ENCODE results near the gene KDM4B.

Gene KDM4B

DNA sequence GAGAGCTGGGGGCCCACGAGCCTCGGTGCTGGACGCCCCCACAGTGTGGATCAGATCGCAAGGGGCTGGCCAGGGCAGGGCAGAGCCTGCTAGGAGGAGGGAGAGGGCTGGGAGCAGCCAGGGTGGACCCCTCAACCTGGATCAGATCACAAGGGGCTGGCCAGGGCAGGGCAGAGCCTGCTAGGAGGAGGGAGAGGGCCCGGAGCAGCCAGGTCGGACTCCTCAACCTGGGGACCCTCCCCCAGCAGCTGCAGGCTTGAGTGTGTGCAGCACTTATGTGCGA is 126.6 kb downstream of the KDM4B start:
- peaks cover 11% of the 10 kb centered on the region for H3K9me3 ChIP-seq (ENCODE audit: severe bottlenecking)
- no peaks in the 10 kb centered on the region for H3K4me1 ChIP-seq (ENCODE audit: insufficient read depth, poor library complexity, severe bottlenecking)
- no peak overlapping the region for H3K27ac ChIP-seq (ENCODE audit: poor library complexity, severe bottlenecking)
- H3K4me3 ChIP-seq (ENCODE audit: severe bottlenecking): no peak overlapping the region
- H3K36me3 ChIP-seq (ENCODE audit: low read depth): 0 out of 2 replicates have a peak, but pooled peaks cover 10% of the 10 kb centered on the region
- TF ChIP-seq, protein P1, sequence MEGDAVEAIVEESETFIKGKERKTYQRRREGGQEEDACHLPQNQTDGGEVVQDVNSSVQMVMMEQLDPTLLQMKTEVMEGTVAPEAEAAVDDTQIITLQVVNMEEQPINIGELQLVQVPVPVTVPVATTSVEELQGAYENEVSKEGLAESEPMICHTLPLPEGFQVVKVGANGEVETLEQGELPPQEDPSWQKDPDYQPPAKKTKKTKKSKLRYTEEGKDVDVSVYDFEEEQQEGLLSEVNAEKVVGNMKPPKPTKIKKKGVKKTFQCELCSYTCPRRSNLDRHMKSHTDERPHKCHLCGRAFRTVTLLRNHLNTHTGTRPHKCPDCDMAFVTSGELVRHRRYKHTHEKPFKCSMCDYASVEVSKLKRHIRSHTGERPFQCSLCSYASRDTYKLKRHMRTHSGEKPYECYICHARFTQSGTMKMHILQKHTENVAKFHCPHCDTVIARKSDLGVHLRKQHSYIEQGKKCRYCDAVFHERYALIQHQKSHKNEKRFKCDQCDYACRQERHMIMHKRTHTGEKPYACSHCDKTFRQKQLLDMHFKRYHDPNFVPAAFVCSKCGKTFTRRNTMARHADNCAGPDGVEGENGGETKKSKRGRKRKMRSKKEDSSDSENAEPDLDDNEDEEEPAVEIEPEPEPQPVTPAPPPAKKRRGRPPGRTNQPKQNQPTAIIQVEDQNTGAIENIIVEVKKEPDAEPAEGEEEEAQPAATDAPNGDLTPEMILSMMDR (IDR thresholded peaks at IDR 0.05; ENCODE audit: poor library complexity, severe bottlenecking): no peak
- DNase-seq (ENCODE audit: low spot score) (no peak), ATAC-seq (ENCODE audit: low read depth) (no peak)
- H3K27me3 ChIP-seq (ENCODE audit: insufficient read depth, poor library complexity, severe bottlenecking): no peaks in the 10 kb centered on the region

DNA sequence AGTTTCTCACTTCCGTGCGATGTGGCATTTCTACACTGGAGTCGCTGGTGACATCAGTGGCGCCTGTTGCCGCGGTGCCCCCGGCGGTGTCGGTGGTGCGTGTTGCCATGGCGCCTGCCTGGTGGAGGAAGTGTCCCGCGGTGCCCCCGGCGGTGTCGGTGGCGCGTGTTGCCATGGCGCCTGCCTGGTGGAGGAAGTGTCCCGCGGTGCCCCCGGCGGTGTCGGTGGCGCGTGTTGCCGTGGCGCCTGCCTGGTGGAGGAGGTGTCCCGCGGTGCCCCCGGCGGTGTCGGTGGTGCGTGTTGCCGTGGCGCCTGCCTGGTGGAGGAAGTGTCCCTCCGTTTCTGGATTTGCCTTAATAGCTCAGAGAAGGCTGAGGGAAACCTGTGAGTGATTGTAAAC is 127.6 kb downstream of the KDM4B start:
- no peaks in the 10 kb centered on the region for H3K4me1 ChIP-seq (ENCODE audit: insufficient read depth, poor library complexity, severe bottlenecking)
- H3K27ac ChIP-seq (ENCODE audit: poor library complexity, severe bottlenecking): no peak overlapping the region
- no peak for ATAC-seq (ENCODE audit: low read depth)
- no peaks in the 10 kb centered on the region for H3K27me3 ChIP-seq (ENCODE audit: insufficient read depth, poor library complexity, severe bottlenecking)
- peaks cover 11% of the 10 kb centered on the region for H3K9me3 ChIP-seq (ENCODE audit: severe bottlenecking)
- no peak overlapping the region for H3K4me3 ChIP-seq (ENCODE audit: severe bottlenecking)
- H3K36me3 ChIP-seq (ENCODE audit: low read depth): 0 out of 2 replicates have a peak, but pooled peaks cover 10% of the 10 kb centered on the region
- no peak for DNase-seq (ENCODE audit: low spot score)
- TF ChIP-seq, protein P1 (IDR thresholded peaks at IDR 0.05; ENCODE audit: poor library complexity, severe bottlenecking): no peak

DNA sequence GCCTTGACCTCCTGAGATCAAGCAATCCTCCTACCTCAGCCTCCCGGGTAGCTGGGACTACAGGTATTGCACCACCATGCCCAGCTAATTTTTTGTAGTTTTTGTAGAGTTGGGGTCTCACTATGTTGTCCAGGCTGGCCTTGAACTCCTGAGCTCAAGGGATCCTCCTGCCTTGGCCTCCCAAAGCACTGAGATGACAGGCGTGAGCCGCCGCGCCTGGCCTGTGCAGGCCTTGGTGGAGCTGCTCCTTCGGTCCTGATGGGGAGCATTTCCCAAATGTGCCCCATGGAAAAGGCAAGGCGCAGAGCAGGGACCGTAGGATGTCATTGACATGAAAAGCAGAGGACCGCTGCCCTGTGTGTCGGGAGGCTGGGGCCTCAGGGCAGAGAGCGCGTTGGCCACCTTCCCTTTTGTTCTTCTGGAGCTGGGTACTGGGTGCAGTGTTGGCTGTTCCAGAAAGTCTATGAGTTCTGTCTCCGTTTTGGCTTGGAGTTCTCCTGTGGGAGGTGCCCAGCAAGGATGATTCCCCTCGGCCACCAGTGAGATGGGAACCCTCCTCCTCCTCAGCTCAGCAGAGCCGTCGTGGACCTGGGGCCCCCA is 128.5 kb downstream of the KDM4B start:
- Histone ChIP-seq H3K27me3 (ENCODE audit: insufficient read depth, poor library complexity, severe bottlenecking) (no peaks in the 10 kb centered on the region), H3K4me1 (ENCODE audit: insufficient read depth, poor library complexity, severe bottlenecking) (no peaks in the 10 kb centered on the region), H3K4me3 (ENCODE audit: severe bottlenecking) (no peak overlapping the region), H3K27ac (ENCODE audit: poor library complexity, severe bottlenecking) (no peak overlapping the region), H3K9me3 (ENCODE audit: severe bottlenecking) (peaks cover 11% of the 10 kb centered on the region), H3K36me3 (ENCODE audit: low read depth) (0 out of 2 replicates have a peak, but pooled peaks cover 10% of the 10 kb centered on the region)
- DNase-seq (ENCODE audit: low spot score): no peak
- ATAC-seq (ENCODE audit: low read depth): no peak
- TF ChIP-seq, protein P1 (IDR thresholded peaks at IDR 0.05; ENCODE audit: poor library complexity, severe bottlenecking): no peak

DNA sequence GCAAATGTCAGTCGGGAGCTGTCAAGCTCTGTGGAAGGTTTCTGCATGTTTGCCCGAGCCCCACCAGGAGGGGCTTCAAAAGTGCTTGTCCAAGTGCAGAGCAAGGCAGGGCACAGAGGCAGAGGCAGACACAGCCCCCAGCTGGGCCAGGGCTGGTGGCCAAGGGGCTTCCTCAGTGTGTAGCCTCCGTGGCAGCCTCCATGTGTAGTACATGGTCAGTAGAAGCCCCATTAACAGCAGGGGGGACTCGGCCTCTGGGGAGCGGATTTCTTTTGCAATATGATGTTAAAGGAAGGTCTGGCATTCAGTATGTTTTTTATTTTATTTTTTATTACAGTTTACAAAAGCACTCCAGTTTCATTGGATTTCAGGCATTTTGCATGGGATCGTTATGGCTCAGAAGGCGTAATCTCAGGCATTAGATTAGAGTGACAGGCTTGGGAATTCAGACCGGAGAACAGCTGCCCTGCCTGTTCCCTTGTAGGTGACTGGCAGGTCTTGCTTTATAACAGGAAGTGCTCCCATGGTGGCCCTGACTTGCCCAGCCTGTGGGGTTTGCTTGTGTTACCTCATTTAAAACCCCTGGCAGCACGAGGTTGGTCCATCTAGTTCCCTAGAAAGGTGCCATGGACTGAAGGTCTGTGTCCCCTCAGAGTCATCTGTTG is 129.2 kb downstream of the KDM4B start:
- no peak overlapping the region for H3K27ac ChIP-seq (ENCODE audit: poor library complexity, severe bottlenecking)
- no peaks in the 10 kb centered on the region for H3K27me3 ChIP-seq (ENCODE audit: insufficient read depth, poor library complexity, severe bottlenecking)
- no peaks in the 10 kb centered on the region for H3K4me1 ChIP-seq (ENCODE audit: insufficient read depth, poor library complexity, severe bottlenecking)
- H3K4me3 ChIP-seq (ENCODE audit: severe bottlenecking): no peak overlapping the region
- H3K36me3 ChIP-seq (ENCODE audit: low read depth): 0 out of 2 replicates have a peak, but pooled peaks cover 10% of the 10 kb centered on the region
- no peak for DNase-seq (ENCODE audit: low spot score)
- peaks cover 11% of the 10 kb centered on the region for H3K9me3 ChIP-seq (ENCODE audit: severe bottlenecking)
- TF ChIP-seq, protein P1 (IDR thresholded peaks at IDR 0.05; ENCODE audit: poor library complexity, severe bottlenecking): no peak
- ATAC-seq (ENCODE audit: low read depth): no peak

DNA sequence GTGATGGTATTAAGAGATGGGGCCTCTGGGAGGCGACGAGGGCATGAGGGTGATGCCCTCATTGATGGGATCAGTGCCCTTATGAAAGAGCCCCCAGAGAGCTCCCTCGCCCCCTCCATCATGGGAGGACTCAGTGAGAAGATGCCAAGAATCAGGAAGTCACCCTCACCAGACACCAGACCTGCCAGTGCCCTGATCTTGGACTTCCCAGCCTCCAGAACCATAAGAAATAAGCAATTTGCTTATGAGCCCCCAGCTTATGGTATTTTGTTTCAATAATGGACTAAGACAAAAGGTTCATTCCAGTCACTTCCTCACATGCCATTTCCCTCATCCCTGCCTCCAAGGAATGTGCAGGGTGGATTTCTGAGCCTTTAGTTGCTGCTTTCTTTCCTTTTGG is 129.7 kb downstream of the KDM4B start:
- H3K27ac ChIP-seq (ENCODE audit: poor library complexity, severe bottlenecking): no peak overlapping the region
- DNase-seq (ENCODE audit: low spot score) (no peak), ATAC-seq (ENCODE audit: low read depth) (no peak)
- TF ChIP-seq, protein P1 (IDR thresholded peaks at IDR 0.05; ENCODE audit: poor library complexity, severe bottlenecking): no peak
- H3K4me1 ChIP-seq (ENCODE audit: insufficient read depth, poor library complexity, severe bottlenecking): no peaks in the 10 kb centered on the region
- H3K9me3 ChIP-seq (ENCODE audit: severe bottlenecking): peaks cover 11% of the 10 kb centered on the region
- 0 out of 2 replicates have a peak, but pooled peaks cover 10% of the 10 kb centered on the region for H3K36me3 ChIP-seq (ENCODE audit: low read depth)
- H3K4me3 ChIP-seq (ENCODE audit: severe bottlenecking): no peak overlapping the region
- no peaks in the 10 kb centered on the region for H3K27me3 ChIP-seq (ENCODE audit: insufficient read depth, poor library complexity, severe bottlenecking)
